Rectal smooth muscle tissue (tissue), 1 donor: Measurements from ENCODE around the gene MORN4.

Experiments used
- H3K27ac ChIP-seq: one replicate; pipeline ENCODE4 v1.7.0; 2013; ENCODE audit warnings: low read depth, low read length, inconsistent platforms
- H3K27me3 ChIP-seq: one replicate; pipeline ENCODE4 v1.7.0; 2013; ENCODE audit warnings: low read length; ENCODE audit not compliant: control insufficient read depth, insufficient read depth
- H3K36me3 ChIP-seq: one replicate; pipeline ENCODE4 v1.7.0; 2013; ENCODE audit warnings: low read length; ENCODE audit not compliant: control insufficient read depth, insufficient read depth
- H3K4me1 ChIP-seq: one replicate; pipeline ENCODE4 v1.7.0; 2013; ENCODE audit warnings: low read length; ENCODE audit not compliant: control insufficient read depth, insufficient read depth
- H3K4me3 ChIP-seq: one replicate; pipeline ENCODE4 v1.7.0; 2013; ENCODE audit warnings: low read length
- H3K9ac ChIP-seq: one replicate; pipeline ENCODE4 v1.7.0; 2013; ENCODE audit warnings: low read length

Gene MORN4

GRCh38 chr10:97607095-97607636 is 26.1 kb downstream of the MORN4 start:
- no peak overlapping the region for H3K9ac ChIP-seq
- H3K27me3 ChIP-seq = no peaks in the 10 kb centered on the region
- peaks cover under 1% of the 10 kb centered on the region for H3K4me1 ChIP-seq
- no peaks in the 10 kb centered on the region for H3K36me3 ChIP-seq
- H3K4me3 ChIP-seq = no peak overlapping the region
- no peak overlapping the region for H3K27ac ChIP-seq

GRCh38 chr10:97601268-97602215 is 31.8 kb downstream of the MORN4 start:
- H3K36me3 ChIP-seq = no peaks in the 10 kb centered on the region
- H3K4me3 ChIP-seq = no peak overlapping the region
- no peak overlapping the region for H3K27ac ChIP-seq
- H3K27me3 ChIP-seq = no peaks in the 10 kb centered on the region
- peaks cover 4% of the 10 kb centered on the region for H3K4me1 ChIP-seq
- no peak overlapping the region for H3K9ac ChIP-seq

GRCh38 chr10:97600616-97601015 is 32.7 kb downstream of the MORN4 start:
- Histone ChIP-seq H3K4me3 (no peak overlapping the region), H3K27me3 (no peaks in the 10 kb centered on the region), H3K36me3 (no peaks in the 10 kb centered on the region), H3K27ac (no peak overlapping the region), H3K9ac (no peak overlapping the region), H3K4me1 (peaks cover 11% of the 10 kb centered on the region)

GRCh38 chr10:97599272-97599619 is 34.1 kb downstream of the MORN4 start:
- no peak overlapping the region for H3K4me3 ChIP-seq
- peaks cover 11% of the 10 kb centered on the region for H3K4me1 ChIP-seq
- no peak overlapping the region for H3K9ac ChIP-seq
- no peak overlapping the region for H3K27ac ChIP-seq
- H3K27me3 ChIP-seq = no peaks in the 10 kb centered on the region
- H3K36me3 ChIP-seq = no peaks in the 10 kb centered on the region

- Histone ChIP-seq H3K9ac (no peak overlapping the region), H3K4me3 (no peak overlapping the region), H3K36me3 (no peaks in the 10 kb centered on the region), H3K4me1 (peaks cover 11% of the 10 kb centered on the region), H3K27ac (no peak overlapping the region), H3K27me3 (no peaks in the 10 kb centered on the region)
These were observed 34.7 kb downstream of the MORN4 start for GRCh38 chr10:97598407-97599271.

- no peak overlapping the region for H3K4me3 ChIP-seq
- no peaks in the 10 kb centered on the region for H3K36me3 ChIP-seq
- H3K9ac ChIP-seq = no peak overlapping the region
- H3K27ac ChIP-seq = no peak overlapping the region
- peaks cover 11% of the 10 kb centered on the region for H3K4me1 ChIP-seq
- no peaks in the 10 kb centered on the region for H3K27me3 ChIP-seq
These were observed 35.5 kb downstream of the MORN4 start for GRCh38 chr10:97597778-97598177.

GRCh38 chr10:97596101-97597082 is 36.9 kb downstream of the MORN4 start:
- peaks cover 11% of the 10 kb centered on the region for H3K4me1 ChIP-seq
- no peak overlapping the region for H3K9ac ChIP-seq
- no peaks in the 10 kb centered on the region for H3K27me3 ChIP-seq
- no peak overlapping the region for H3K4me3 ChIP-seq
- H3K36me3 ChIP-seq = no peaks in the 10 kb centered on the region
- peak overlapping the region; percentile 45 for H3K27ac ChIP-seq

- Histone ChIP-seq H3K27me3 (no peaks in the 10 kb centered on the region), H3K4me1 (peaks cover 11% of the 10 kb centered on the region), H3K36me3 (no peaks in the 10 kb centered on the region), H3K4me3 (no peak overlapping the region), H3K9ac (no peak overlapping the region), H3K27ac (no peak overlapping the region)
These were observed 39.9 kb downstream of the MORN4 start for GRCh38 chr10:97593421-97593820.

- Histone ChIP-seq H3K27ac (no peak overlapping the region), H3K9ac (no peak overlapping the region), H3K36me3 (no peaks in the 10 kb centered on the region), H3K4me1 (peaks cover under 1% of the 10 kb centered on the region), H3K27me3 (no peaks in the 10 kb centered on the region), H3K4me3 (no peak overlapping the region)
These were observed 42.4 kb downstream of the MORN4 start for GRCh38 chr10:97590748-97591495.

GRCh38 chr10:97590082-97590747 is 43.1 kb downstream of the MORN4 start:
- Histone ChIP-seq H3K27me3 (no peaks in the 10 kb centered on the region), H3K27ac (no peak overlapping the region), H3K4me3 (no peak overlapping the region), H3K4me1 (no peaks in the 10 kb centered on the region), H3K36me3 (no peaks in the 10 kb centered on the region), H3K9ac (no peak overlapping the region)

- H3K9ac ChIP-seq = no peak within 1 kb of the TSS
These were observed 43.8 kb downstream of the MORN4 start, which contains the start of gene C10orf62 for GRCh38 chr10:97589479-97589878. TSS of gene C10orf62 (plus strand) at chr10:97589721. CDS start at chr10:97589898, 177 bp downstream.

More at GRCh38 chr10:97589479-97589878, 43.8 kb downstream of the MORN4 start, which contains the start of gene C10orf62:
- Histone ChIP-seq H3K4me1 (no peaks in the 10 kb centered on the region), H3K27ac (no peak within 1 kb of the TSS), H3K4me3 (no peak within 1 kb of the TSS), H3K27me3 (no peaks in the 10 kb centered on the region), H3K36me3 (no peaks in the 10 kb centered on the region)
